Activated CD4-positive, alpha-beta T cell treated with anti-CD3 and anti-CD28 coated beads, Interleukin-2, amount 50 U/mL, for 4 hours (primary cell): Measurements from ENCODE around the gene GREB1.
"Not testable (repeated sequence)": the region's sequence is repeated elsewhere in the genome, so short reads cannot be mapped to it uniquely, and the experiment has no call there.

ENCODE experiments used
- DNase-seq, 2 experiments: peaks; one replicate each; pipeline ENCODE4 v3.0.0-alpha.2; 2020

GREB1 gene

GRCh38 chr2:11644293-11644692, 110.4 kb downstream of the GREB1 start:
- no peak for DNase-seq

- DNase-seq = no peak
Measured at GRCh38 chr2:11646530-11646929, 112.7 kb downstream of the GREB1 start.

GRCh38 chr2:11647834-11648600, 114.2 kb downstream of the GREB1 start:
- DNase-seq = no peak

- DNase-seq = no peak
Measured at GRCh38 chr2:11649093-11649492, 115.2 kb downstream of the GREB1 start.

GRCh38 chr2:11651856-11652548, 118.2 kb downstream of the GREB1 start:
- no peak for DNase-seq

GRCh38 chr2:11652553-11652952, 118.7 kb downstream of the GREB1 start:
- DNase-seq = no peak

GRCh38 chr2:11655495-11655894, 121.7 kb downstream of the GREB1 start:
- no peak for DNase-seq

GRCh38 chr2:11656252-11656651, 122.4 kb downstream of the GREB1 start:
- DNase-seq = no peak

- DNase-seq = no peak
Measured at GRCh38 chr2:11656671-11657101, 122.8 kb downstream of the GREB1 start.

- DNase-seq = no peak
Measured at GRCh38 chr2:11657195-11657594, 123.3 kb downstream of the GREB1 start.

GRCh38 chr2:11657646-11658045, 123.8 kb downstream of the GREB1 start:
- DNase-seq = no peak

GRCh38 chr2:11658208-11659114, 124.6 kb downstream of the GREB1 start:
- DNase-seq = no peak

GRCh38 chr2:11659115-11659475, 125.2 kb downstream of the GREB1 start:
- no peak for DNase-seq

- DNase-seq = no peak
Measured at GRCh38 chr2:11659851-11660250, 126.0 kb downstream of the GREB1 start.

- not testable (repeated sequence) for DNase-seq
Measured at GRCh38 chr2:11660396-11660795, 126.6 kb downstream of the GREB1 start.

- no peak for DNase-seq
Measured at GRCh38 chr2:11661891-11662435, 128.1 kb downstream of the GREB1 start.

GRCh38 chr2:11662882-11663281, 129.0 kb downstream of the GREB1 start:
- DNase-seq = no peak

- no peak for DNase-seq
Measured at GRCh38 chr2:11663427-11663826, 129.6 kb downstream of the GREB1 start.

- no peak for DNase-seq
Measured at GRCh38 chr2:11665028-11665427, 131.2 kb downstream of the GREB1 start.

GRCh38 chr2:11665510-11666362, 131.9 kb downstream of the GREB1 start:
- DNase-seq = no peak

- no peak for DNase-seq
Measured at GRCh38 chr2:11667194-11667593, 133.3 kb downstream of the GREB1 start.
